ENCODE measurements around the gene CALCOCO1.

CALCOCO1 gene

GRCh38 chr12:53667080-53667479 is 60.2 kb downstream of the CALCOCO1 start:
- DNase-seq, result no peak

- DNase-seq, result no peak
These were observed 62.3 kb downstream of the CALCOCO1 start for GRCh38 chr12:53664936-53665335.

GRCh38 chr12:53664191-53664590 is 63.1 kb downstream of the CALCOCO1 start:
- no peak for DNase-seq

- DNase-seq, result peak in 2 of 58 donors; percentile 4
These were observed 67.2 kb downstream of the CALCOCO1 start for GRCh38 chr12:53660041-53660440.

- peak in 1 of 58 donors; percentile 4 for DNase-seq
These were observed 67.7 kb downstream of the CALCOCO1 start for GRCh38 chr12:53659571-53659981.

- DNase-seq, result peak in 54 of 58 donors; percentile 4 to 93 (median 62)
These were observed 68.2 kb downstream of the CALCOCO1 start for GRCh38 chr12:53659011-53659551.
